Superior temporal gyrus (tissue), 1 donor: ENCODE measurements around the gene MZT2A.
"Not testable (repeated sequence)": the region's sequence is repeated elsewhere in the genome, so short reads cannot be mapped to it uniquely, and the experiment has no call there.

Experiments used
- DNase-seq: peaks from one replicate; pipeline ENCODE4 v3.0.0-alpha.2; 2016; ENCODE audit errors: extremely low spot score

MZT2A gene

DNA sequence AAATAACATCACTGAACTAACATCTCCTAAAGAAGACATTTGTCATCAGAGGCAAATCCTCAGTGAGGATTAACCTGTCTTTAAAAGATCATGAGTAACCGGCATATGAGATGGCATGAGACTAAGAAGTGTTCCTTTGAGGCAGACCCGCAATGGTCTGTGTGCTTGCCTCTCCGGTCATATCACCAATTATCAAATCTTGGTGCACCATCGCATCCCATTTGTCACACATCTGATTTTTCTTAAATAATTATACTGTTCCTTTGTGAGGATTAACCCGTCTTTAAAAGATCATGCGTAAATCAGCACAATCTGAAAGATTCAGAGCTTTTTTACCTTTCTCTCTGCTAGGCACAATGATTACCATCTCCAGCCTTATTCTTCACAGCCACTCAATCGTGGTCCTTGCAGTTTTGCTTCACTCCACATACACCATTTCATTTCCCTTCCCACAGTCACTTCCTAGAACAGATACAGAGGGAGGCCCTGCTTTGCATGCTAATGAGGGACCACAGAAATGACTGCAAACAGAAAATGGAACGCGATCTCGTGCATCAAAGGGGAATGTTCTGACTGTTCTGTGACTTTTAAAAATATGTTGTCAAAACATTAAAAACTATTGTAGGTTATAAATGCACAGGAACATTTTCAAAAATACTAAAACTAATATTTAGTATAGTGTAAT lies 40.8 kb downstream of the MZT2A start:
- not testable (repeated sequence) for DNase-seq

DNA sequence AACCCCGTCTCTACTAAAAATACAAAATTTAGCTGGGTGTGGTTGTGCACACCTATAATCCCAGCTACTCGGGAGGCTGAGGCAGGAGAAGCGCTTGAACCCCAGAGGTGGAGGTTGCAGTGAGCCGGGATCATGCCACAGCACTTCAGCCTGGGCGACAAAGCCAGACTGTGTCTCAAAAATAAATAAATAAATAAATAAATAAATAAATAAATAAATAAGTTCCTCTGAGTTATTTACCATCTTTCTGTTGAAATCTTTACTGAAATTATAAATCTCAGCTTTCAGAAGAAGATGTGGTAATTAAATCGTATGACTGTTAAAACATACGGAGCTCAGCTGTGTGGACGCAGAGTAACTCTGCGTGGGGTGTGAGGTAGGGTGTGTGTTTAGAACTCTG lies 44.2 kb downstream of the MZT2A start:
- DNase-seq, result not testable (repeated sequence)

DNA sequence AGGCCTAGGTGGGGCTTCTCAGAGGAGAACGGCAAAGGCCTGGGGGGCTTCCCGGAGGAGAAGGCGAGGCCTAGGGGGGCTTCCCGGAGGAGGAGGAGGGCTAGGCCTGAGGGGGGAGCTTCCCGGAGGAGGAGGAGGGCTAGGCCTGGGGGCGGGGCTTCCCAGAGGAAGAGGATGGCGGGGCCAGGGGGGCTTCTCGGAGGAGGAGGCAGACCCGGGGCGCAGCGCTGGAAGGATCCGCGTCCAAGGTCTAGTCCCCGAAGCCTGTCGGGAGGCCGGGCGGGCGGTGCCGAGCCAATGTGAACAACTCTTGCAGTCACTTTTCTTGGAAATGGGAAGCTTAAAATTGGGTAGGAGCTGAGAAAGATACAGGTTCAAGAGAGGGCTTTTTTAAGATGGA lies 46.3 kb downstream of the MZT2A start:
- DNase-seq, result no peak

DNA sequence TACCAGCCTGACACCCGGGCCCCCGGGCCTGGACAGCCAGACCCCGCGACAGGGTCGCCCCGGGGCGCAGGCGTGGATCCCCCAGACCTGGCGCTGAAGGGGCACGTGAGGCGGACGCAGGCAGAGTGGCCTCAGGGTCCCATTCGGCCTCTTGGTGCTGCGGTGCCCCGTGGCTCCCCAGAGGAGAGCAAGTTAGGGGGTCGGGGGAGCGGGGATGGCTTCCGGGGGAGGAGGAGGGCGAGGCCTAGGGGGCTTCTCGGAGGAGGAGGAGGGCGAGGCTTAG lies 46.7 kb downstream of the MZT2A start:
- DNase-seq, result not testable (repeated sequence)

DNA sequence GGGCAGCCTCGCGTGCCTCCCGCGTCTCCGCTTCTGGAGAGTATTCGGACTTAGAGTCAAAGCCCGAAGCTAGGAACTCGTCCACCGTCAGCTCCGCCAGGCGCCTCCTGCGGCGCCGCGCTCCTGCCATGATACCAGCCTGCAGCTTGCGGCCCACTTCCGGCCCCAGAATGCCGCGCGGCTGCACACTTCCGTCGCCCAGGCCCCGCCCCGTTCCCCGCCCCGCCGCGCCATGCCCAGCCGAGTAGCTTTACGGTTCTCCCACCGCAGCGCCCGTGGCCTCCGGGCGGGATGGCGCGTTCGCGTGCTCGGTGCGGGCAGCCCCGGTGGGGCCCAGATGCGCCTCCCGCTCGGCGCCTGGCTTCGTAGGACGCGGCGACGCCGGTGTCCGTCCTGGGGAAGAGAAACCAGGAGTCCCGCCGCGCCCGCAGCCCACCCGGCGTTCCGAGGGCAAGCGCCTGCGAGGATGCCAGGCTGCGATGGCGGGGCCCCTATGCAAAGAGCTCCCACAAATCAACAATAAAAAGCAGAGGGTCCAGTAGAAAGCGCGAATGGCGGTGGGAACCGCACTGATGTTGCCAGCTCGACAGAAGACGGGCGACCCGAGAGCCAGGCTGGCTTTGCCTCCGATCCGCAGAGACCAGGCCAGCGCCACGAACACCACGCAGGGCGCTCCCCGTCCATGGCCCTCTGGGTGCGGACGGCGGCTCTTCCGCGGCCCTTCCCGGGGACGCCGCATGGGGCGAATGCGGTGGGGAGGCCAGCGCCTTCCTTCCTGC lies 47.3 kb downstream of the MZT2A start:
- DNase-seq, result not testable (repeated sequence)

DNA sequence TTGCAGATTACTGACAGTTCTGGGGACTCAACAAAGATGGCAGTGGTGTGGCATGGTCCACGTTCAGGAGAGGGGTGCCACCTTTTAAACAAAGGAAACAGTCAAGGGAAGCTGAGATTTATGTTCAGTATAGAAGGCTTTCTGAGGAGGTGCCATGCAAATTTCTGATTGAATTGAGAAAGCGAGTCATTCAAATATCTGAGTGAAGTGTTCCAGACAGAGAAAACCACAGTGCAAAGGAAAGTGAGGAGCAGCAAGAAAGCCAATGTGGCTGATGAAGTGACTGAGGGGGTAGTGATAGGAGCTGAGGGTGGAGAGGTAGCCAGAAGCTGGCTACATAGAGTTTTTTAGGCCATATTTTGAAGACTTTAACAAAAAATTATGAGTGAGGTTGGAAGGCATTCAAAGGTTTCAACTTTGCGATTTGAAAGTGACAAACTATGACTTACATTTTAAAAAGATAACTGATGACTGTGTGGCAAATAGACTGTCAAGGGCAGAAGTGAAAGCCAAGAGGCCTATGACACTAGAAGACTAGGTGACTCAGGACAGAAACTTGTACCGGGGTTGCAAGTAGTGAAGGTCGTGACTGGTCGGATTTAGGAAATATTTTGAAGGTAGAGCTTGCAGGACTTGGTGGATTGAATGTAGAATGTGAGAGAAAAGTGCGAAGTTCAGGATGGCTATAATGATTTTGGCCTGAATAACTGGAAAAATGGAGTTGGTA lies 51.3 kb downstream of the MZT2A start:
- not testable (repeated sequence) for DNase-seq
